Neural cell (in vitro differentiated cells): ENCODE results near the gene SPOCD1. TPM values are rescaled to one million over a fixed set of nuclear protein-coding genes. Genes with fewer than 3 reads are reported as not detected.

Experiments
- H2AFZ ChIP-seq: fragments of 200-600, 300-800 bp; sonication (generic), shearing (Covaris generic); 2 replicates; pipeline ENCODE4 v1.6.0; 2014; ENCODE audit warnings: low read depth, mild to moderate bottlenecking, antibody characterized with exemption, low read length, moderate library complexity
- H3F3A ChIP-seq: fragments of 200-600 bp; shearing (Covaris generic); 2 replicates; pipeline ENCODE4 v1.6.1; 2016; ENCODE audit warnings: mild to moderate bottlenecking, moderate library complexity, mixed read lengths, antibody characterized with exemption, low read length; ENCODE audit not compliant: insufficient read depth, poor library complexity, severe bottlenecking
- H3K27ac ChIP-seq: fragments of 200-600, 300-800 bp; sonication (generic), shearing (Covaris generic); 2 replicates; pipeline ENCODE4 v1.5.1; 2014; ENCODE audit warnings: mild to moderate bottlenecking, low read length, moderate library complexity
- H3K27me3 ChIP-seq: fragments of 300-800, 200-600 bp; sonication (generic), shearing (Covaris generic); 2 replicates; pipeline ENCODE4 v1.6.0; 2014; ENCODE audit warnings: mild to moderate bottlenecking, low read depth, low read length, moderate library complexity; ENCODE audit not compliant: insufficient read depth
- H3K36me3 ChIP-seq: fragments of 300-800, 200-600 bp; sonication (generic), shearing (Covaris generic); 2 replicates; pipeline ENCODE4 v1.5.1; 2014; ENCODE audit warnings: mild to moderate bottlenecking, antibody characterized with exemption, low read length, moderate library complexity; ENCODE audit not compliant: insufficient read depth
- H3K4me2 ChIP-seq: fragments of 300-800, 200-600 bp; sonication (generic), shearing (Covaris generic); 2 replicates; pipeline ENCODE4 v1.6.0; 2014; ENCODE audit warnings: mild to moderate bottlenecking, low read length
- H3K4me3 ChIP-seq: fragments of 300-800, 200-600 bp; sonication (generic), shearing (Covaris generic); 2 replicates; pipeline ENCODE4 v1.5.1; 2014; ENCODE audit warnings: mild to moderate bottlenecking, low read length, moderate library complexity
- H3K79me2 ChIP-seq: fragments of 200-600 bp; shearing (Covaris generic); replicated peaks from 2 replicates; pipeline ENCODE4 v1.6.0; 2014; ENCODE audit warnings: mild to moderate bottlenecking, low read length, moderate library complexity; ENCODE audit not compliant: insufficient read depth
- H3K9ac ChIP-seq: fragments of 300-800, 200-600 bp; sonication (generic), shearing (Covaris generic); 2 replicates; pipeline ENCODE4 v1.6.1; 2016; ENCODE audit warnings: mild to moderate bottlenecking, low read length, mixed read lengths
- H3K9me2 ChIP-seq: fragments of 200-600 bp; shearing (Covaris generic); 2 replicates; pipeline ENCODE4 v1.6.1; 2016; ENCODE audit warnings: mild to moderate bottlenecking, low read length, mixed read lengths; ENCODE audit not compliant: insufficient read depth
- H3K9me3 ChIP-seq: fragments of 200-600, 300-800 bp; sonication (generic), shearing (Covaris generic); 2 replicates; pipeline ENCODE4 v1.6.1; 2016; ENCODE audit warnings: mild to moderate bottlenecking, mixed run types, low read length, moderate library complexity, mixed read lengths
- H4K20me1 ChIP-seq: fragments of 200-600 bp; shearing (Covaris generic); 2 replicates; pipeline ENCODE4 v1.6.1; 2016; ENCODE audit warnings: mild to moderate bottlenecking, mixed run types; ENCODE audit not compliant: insufficient read depth
- EP300 ChIP-seq: fragments of 450-650 bp; conservative IDR thresholded peaks from 2 replicates; pipeline ENCODE4 v1.6.1; 2014; ENCODE audit warnings: antibody characterized with exemption, mild to moderate bottlenecking, moderate library complexity; ENCODE audit not compliant: poor library complexity, severe bottlenecking
- EZH2 ChIP-seq: fragments of 200-600, 300-800 bp; shearing (Covaris generic), sonication (generic); IDR thresholded peaks from 2 replicates; pipeline ENCODE4 v1.6.1; 2014; ENCODE audit warnings: antibody characterized with exemption, low read length, borderline replicate concordance, mild to moderate bottlenecking; ENCODE audit not compliant: insufficient read depth, poor library complexity, severe bottlenecking
- MXI1 ChIP-seq: fragments of 450-650 bp; conservative IDR thresholded peaks from 2 replicates; pipeline ENCODE4 v1.6.1; 2014; ENCODE audit warnings: antibody characterized with exemption, mild to moderate bottlenecking; ENCODE audit not compliant: poor library complexity, severe bottlenecking
- POLR2AphosphoS5 ChIP-seq: IDR thresholded peaks from 2 replicates; pipeline ENCODE4 v1.6.1; 2012
- RAD21 ChIP-seq: fragments of 450-650 bp; conservative IDR thresholded peaks from 2 replicates; pipeline ENCODE4 v1.6.1; 2014; ENCODE audit warnings: antibody characterized with exemption, mild to moderate bottlenecking, moderate library complexity
- SMC3 ChIP-seq: fragments of 450-650 bp; conservative IDR thresholded peaks from 2 replicates; pipeline ENCODE4 v1.6.1; 2014; ENCODE audit warnings: antibody characterized with exemption, mild to moderate bottlenecking, moderate library complexity; ENCODE audit not compliant: poor library complexity
- TAF1 ChIP-seq: IDR thresholded peaks from 2 replicates; pipeline ENCODE4 v1.6.1; 2012; ENCODE audit warnings: low read depth
- polyA plus RNA-seq: library from polyadenylated mRNA; depleted of rRNA; stranded (reverse); fragments of >200 nt; gene quantifications from 2 replicates; pipeline ENCODE4 v1.2.3, GENCODE V29; 2014
- TF ChIP-seq, protein P1 (sequence below): IDR thresholded peaks from 2 replicates; pipeline ENCODE4 v1.6.1; 2012; ENCODE audit warnings: borderline replicate concordance
- TF ChIP-seq, protein P2 (sequence below): fragments of 450-650 bp; IDR thresholded peaks from 2 replicates; pipeline ENCODE4 v1.5.1; 2014; ENCODE audit warnings: antibody characterized with exemption, mild to moderate bottlenecking, moderate library complexity; ENCODE audit not compliant: poor library complexity, severe bottlenecking

The SPOCD1 gene
- polyA plus RNA-seq, 1 donor from 2014 or later: not detected

DNA sequence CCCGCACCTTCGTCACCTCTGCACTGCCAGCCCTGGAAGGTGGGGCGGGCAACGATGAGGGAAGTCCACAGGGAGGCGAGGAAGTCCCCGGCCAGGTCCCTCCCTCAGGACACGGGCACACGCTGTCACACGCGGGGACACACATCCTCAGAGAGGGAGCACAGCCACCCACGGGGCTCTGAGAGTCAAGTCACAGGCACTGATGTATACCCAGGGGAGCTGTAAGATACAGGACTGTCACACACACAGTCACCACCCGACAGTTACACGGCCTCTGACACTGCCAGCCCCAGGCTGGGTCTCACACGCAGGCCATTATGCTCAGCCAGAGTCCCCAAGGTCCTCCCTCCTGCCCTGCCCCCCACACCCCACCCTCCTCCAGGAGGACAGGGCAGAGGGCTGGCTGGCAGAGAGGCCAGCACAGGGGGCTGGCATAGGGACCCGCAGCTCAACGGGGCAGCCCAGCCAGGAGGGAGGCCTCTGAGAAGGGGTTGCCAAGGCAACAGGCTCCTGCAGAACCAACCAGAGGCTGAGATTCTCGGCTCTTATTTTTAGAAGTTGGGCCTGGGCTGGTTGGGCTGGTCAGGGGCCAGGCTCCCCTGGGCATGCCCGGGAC lies 34.0 kb downstream of the SPOCD1 start:
- Histone ChIP-seq H3K27me3 (no peaks in the 10 kb centered on the region), H3K27ac (peak overlapping the region; percentile 72), H3K9me3 (no peaks in the 10 kb centered on the region), H3K9me2 (no peaks in the 10 kb centered on the region), H3K79me2 (no peaks in the 10 kb centered on the region), H3K4me2 (peak overlapping the region; percentile 55), H3K9ac (peak overlapping the region; percentile 53), H3K4me3 (peak overlapping the region; percentile 45), H4K20me1 (no peaks in the 10 kb centered on the region), H2AFZ (peak overlapping the region; percentile 13), H3K36me3 (no peaks in the 10 kb centered on the region), H3F3A (no peaks in the 10 kb centered on the region)
- TF ChIP-seq POLR2AphosphoS5 (peak; percentile 26), TAF1 (peak; percentile 9), EP300 (peak; percentile 12)
- TF ChIP-seq, protein P1, sequence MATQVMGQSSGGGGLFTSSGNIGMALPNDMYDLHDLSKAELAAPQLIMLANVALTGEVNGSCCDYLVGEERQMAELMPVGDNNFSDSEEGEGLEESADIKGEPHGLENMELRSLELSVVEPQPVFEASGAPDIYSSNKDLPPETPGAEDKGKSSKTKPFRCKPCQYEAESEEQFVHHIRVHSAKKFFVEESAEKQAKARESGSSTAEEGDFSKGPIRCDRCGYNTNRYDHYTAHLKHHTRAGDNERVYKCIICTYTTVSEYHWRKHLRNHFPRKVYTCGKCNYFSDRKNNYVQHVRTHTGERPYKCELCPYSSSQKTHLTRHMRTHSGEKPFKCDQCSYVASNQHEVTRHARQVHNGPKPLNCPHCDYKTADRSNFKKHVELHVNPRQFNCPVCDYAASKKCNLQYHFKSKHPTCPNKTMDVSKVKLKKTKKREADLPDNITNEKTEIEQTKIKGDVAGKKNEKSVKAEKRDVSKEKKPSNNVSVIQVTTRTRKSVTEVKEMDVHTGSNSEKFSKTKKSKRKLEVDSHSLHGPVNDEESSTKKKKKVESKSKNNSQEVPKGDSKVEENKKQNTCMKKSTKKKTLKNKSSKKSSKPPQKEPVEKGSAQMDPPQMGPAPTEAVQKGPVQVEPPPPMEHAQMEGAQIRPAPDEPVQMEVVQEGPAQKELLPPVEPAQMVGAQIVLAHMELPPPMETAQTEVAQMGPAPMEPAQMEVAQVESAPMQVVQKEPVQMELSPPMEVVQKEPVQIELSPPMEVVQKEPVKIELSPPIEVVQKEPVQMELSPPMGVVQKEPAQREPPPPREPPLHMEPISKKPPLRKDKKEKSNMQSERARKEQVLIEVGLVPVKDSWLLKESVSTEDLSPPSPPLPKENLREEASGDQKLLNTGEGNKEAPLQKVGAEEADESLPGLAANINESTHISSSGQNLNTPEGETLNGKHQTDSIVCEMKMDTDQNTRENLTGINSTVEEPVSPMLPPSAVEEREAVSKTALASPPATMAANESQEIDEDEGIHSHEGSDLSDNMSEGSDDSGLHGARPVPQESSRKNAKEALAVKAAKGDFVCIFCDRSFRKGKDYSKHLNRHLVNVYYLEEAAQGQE: no peak

DNA sequence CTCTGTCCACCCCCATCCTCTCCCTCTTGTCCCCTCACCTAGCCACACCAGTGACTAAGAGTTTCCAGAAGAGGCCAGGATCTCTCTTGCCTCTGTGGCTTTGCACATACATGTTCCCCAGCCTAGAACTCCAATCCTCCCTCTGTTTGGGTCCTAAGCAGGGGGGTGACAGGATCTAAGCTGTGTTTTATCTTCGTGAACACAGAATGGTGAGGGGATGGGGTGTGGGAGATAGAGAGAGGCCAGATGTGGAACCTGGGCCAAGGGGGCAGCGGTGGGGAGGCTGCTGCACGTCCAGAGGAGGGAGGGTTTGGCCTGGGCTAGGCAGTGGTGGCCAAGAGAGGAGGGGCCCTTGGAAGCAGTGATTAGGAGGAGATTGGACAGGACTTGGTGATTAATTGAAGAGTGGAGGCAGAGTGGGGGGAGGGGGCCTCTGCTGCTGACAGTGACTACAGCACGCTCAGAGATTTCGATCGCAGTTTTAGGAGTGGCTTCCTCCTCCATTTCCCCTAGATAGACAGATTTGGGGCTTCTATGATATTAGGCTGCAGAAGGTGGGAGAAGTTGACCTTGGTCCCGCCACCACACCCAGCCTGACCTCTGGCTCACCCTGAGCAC lies 34.6 kb downstream of the SPOCD1 start:
- peak overlapping the region; percentile 72 for H3K27ac ChIP-seq

More for the DNA sequence above, 34.6 kb downstream of the SPOCD1 start:
- Histone ChIP-seq H3K4me2 (no peak overlapping the region), H3F3A (no peaks in the 10 kb centered on the region), H2AFZ (no peak overlapping the region), H3K36me3 (no peaks in the 10 kb centered on the region), H3K79me2 (no peaks in the 10 kb centered on the region), H3K9ac (peak overlapping the region; percentile 53), H3K27me3 (no peaks in the 10 kb centered on the region), H3K4me3 (peak overlapping the region; percentile 45), H3K9me2 (no peaks in the 10 kb centered on the region), H4K20me1 (no peaks in the 10 kb centered on the region), H3K9me3 (no peaks in the 10 kb centered on the region)
- TF ChIP-seq, protein P1: no peak
- TF ChIP-seq, protein P2, sequence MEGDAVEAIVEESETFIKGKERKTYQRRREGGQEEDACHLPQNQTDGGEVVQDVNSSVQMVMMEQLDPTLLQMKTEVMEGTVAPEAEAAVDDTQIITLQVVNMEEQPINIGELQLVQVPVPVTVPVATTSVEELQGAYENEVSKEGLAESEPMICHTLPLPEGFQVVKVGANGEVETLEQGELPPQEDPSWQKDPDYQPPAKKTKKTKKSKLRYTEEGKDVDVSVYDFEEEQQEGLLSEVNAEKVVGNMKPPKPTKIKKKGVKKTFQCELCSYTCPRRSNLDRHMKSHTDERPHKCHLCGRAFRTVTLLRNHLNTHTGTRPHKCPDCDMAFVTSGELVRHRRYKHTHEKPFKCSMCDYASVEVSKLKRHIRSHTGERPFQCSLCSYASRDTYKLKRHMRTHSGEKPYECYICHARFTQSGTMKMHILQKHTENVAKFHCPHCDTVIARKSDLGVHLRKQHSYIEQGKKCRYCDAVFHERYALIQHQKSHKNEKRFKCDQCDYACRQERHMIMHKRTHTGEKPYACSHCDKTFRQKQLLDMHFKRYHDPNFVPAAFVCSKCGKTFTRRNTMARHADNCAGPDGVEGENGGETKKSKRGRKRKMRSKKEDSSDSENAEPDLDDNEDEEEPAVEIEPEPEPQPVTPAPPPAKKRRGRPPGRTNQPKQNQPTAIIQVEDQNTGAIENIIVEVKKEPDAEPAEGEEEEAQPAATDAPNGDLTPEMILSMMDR: no peak
- TF ChIP-seq TAF1 (no peak), MXI1 (no peak), RAD21 (no peak), EP300 (no peak), EZH2 (no peak), SMC3 (no peak), POLR2AphosphoS5 (no peak)
